DND-41 (cell line): ENCODE measurements around the gene PHACTR1.

Experiments
- ATAC-seq: fragments of 200-7000 bp; cut with Tn5 transposase; 3 replicates; pipeline ENCODE4 v1.9.1; 2021; ENCODE audit warnings: low read depth; ENCODE audit not compliant: insufficient read depth
- DNase-seq: peaks from one replicate; pipeline ENCODE4 v3.0.0-alpha.2; 2020
- H2AFZ ChIP-seq: 2 replicates; pipeline ENCODE4 v1.6.0; 2012; ENCODE audit warnings: low read depth, low read length
- H3K27ac ChIP-seq: 2 replicates; pipeline ENCODE4 v1.5.1; 2012; ENCODE audit warnings: low read length, inconsistent platforms
- H3K27me3 ChIP-seq: fragments of 200-600 bp; sonication (generic); 2 replicates; pipeline ENCODE4 v1.6.0; 2012; ENCODE audit warnings: low read length, mild to moderate bottlenecking, inconsistent platforms; ENCODE audit not compliant: insufficient read depth, poor library complexity
- H3K36me3 ChIP-seq: 2 replicates; pipeline ENCODE4 v1.5.1; 2012; ENCODE audit warnings: low read length, inconsistent platforms; ENCODE audit not compliant: insufficient read depth
- H3K4me1 ChIP-seq: 2 replicates; pipeline ENCODE4 v1.5.1; 2012; ENCODE audit warnings: mild to moderate bottlenecking, low read length; ENCODE audit not compliant: insufficient read depth
- H3K4me2 ChIP-seq: 2 replicates; pipeline ENCODE4 v1.6.0; 2012; ENCODE audit warnings: mild to moderate bottlenecking, moderate library complexity, low read length, inconsistent platforms; ENCODE audit not compliant: insufficient read depth
- H3K4me3 ChIP-seq, 2 experiments: fragments of 200-600 bp in 1 of 2; shearing (Covaris generic) in 1 of 2; 2 replicates each; pipeline ENCODE4 v1.5.1; 2012 to 2016; ENCODE audit warnings: inconsistent platforms in 2 of 2, low read length in 2 of 2, mild to moderate bottlenecking in 2 of 2, low read depth in 1 of 2, moderate library complexity in 1 of 2
- H3K79me2 ChIP-seq: 2 replicates; pipeline ENCODE4 v1.6.0; 2012; ENCODE audit warnings: low read length, inconsistent platforms; ENCODE audit not compliant: insufficient read depth
- H3K9ac ChIP-seq: 2 replicates; pipeline ENCODE4 v1.6.0; 2012; ENCODE audit warnings: low read depth, mild to moderate bottlenecking, inconsistent platforms, low read length, moderate library complexity
- H3K9me3 ChIP-seq: 2 replicates; pipeline ENCODE4 v1.5.1; 2012; ENCODE audit warnings: low read length, moderate library complexity, mild to moderate bottlenecking, inconsistent platforms; ENCODE audit not compliant: insufficient read depth, severe bottlenecking
- H4K20me1 ChIP-seq: 2 replicates; pipeline ENCODE4 v1.6.0; 2012; ENCODE audit warnings: low read length; ENCODE audit not compliant: insufficient read depth
- CTCF ChIP-seq: IDR thresholded peaks from 2 replicates; pipeline ENCODE4 v1.5.1; 2012; ENCODE audit warnings: borderline replicate concordance, low read length, moderate library complexity, mild to moderate bottlenecking; ENCODE audit not compliant: poor library complexity, severe bottlenecking; ENCODE audit errors: extremely low read depth
- EZH2 ChIP-seq: IDR thresholded peaks from 3 replicates; pipeline ENCODE4 v1.6.1; 2012; ENCODE audit warnings: borderline replicate concordance, low read depth, mild to moderate bottlenecking, moderate library complexity, low read length, inconsistent platforms; ENCODE audit not compliant: severe bottlenecking

The PHACTR1 gene

DNA sequence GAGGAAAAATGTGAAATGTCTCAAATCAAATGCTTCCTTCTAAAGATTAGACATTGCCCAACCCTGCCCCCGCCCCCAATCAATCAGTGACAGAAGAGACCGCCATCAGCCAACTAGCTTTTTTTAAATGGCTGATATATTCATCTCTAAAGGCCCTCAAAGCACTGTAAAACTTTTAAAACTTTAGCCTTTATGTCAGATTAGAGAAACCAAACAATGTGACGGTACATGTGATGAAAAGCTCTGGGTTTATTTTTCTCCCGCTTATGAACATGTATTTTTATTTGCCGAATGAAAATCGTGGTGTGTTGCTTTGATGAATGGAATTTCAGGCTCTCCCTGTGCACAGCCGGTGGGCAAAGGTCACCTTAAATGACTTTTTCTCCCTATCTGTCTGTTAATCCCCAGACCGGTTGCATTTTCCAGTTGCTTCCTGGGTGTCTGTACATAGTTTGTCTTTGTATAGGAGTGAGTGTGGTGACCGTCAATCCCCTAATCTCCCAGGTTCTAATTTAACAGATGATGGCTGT is 573.3 kb downstream of the PHACTR1 start:
- H4K20me1 ChIP-seq = no peaks in the 10 kb centered on the region
- no peak overlapping the region for H3K9ac ChIP-seq
- ATAC-seq (no peak), DNase-seq (no peak)
- no peaks in the 10 kb centered on the region for H3K4me1 ChIP-seq
- no peaks in the 10 kb centered on the region for H3K27me3 ChIP-seq
- H3K4me2 ChIP-seq = no peak overlapping the region
- H3K4me3 ChIP-seq = no peak overlapping the region
- TF ChIP-seq CTCF (no peak), EZH2 (no peak)
- H3K9me3 ChIP-seq = peaks cover 14% of the 10 kb centered on the region
- peaks cover 26% of the 10 kb centered on the region for H3K36me3 ChIP-seq
- H3K79me2 ChIP-seq = no peaks in the 10 kb centered on the region
- H2AFZ ChIP-seq = no peak overlapping the region
- H3K27ac ChIP-seq = no peak overlapping the region

DNA sequence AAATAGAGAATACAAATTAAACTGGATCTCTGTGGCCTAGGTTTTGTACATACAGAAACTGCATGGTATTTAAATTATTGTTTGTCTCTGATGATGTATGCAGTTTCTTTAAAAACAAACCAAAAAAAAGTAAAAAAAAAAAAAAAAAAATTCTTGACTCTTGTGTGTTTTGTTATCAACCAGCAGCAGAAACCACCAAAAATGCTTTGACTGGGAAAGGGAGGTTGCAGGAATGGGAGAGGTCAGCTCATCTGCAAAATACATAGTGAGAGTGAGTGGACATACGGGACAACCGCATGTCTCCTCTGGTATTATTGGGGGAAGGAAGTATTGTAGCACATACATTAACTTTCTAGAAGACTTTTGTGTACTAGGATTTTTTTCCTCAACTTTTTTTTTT is 573.8 kb downstream of the PHACTR1 start:
- Histone ChIP-seq H3K4me1 (no peaks in the 10 kb centered on the region), H3K36me3 (peaks cover 31% of the 10 kb centered on the region), H3K4me3 (no peak overlapping the region), H3K4me2 (no peak overlapping the region), H3K9ac (no peak overlapping the region), H4K20me1 (no peaks in the 10 kb centered on the region), H2AFZ (no peak overlapping the region), H3K79me2 (no peaks in the 10 kb centered on the region), H3K27ac (no peak overlapping the region), H3K9me3 (peaks cover 14% of the 10 kb centered on the region), H3K27me3 (no peaks in the 10 kb centered on the region)
- TF ChIP-seq CTCF (no peak), EZH2 (no peak)
- no peak for ATAC-seq
- no peak for DNase-seq

- no peaks in the 10 kb centered on the region for H3K27me3 ChIP-seq
- DNase-seq (no peak), ATAC-seq (no peak)
- H2AFZ ChIP-seq = no peak overlapping the region
- H3K4me1 ChIP-seq = no peaks in the 10 kb centered on the region
- H3K9ac ChIP-seq = no peak overlapping the region
- H3K79me2 ChIP-seq = no peaks in the 10 kb centered on the region
- H3K27ac ChIP-seq = no peak overlapping the region
- no peak overlapping the region for H3K4me3 ChIP-seq
- H3K36me3 ChIP-seq = peaks cover 50% of the 10 kb centered on the region
- TF ChIP-seq CTCF = no peak
- H3K4me2 ChIP-seq = no peak overlapping the region
- no peaks in the 10 kb centered on the region for H4K20me1 ChIP-seq
- H3K9me3 ChIP-seq = peaks cover 9% of the 10 kb centered on the region
These were observed 576.2 kb downstream of the PHACTR1 start for GRCh38 chr6:13292774-13293173.
